ENCODE results near the gene LIG3.
"Not testable (repeated sequence)": the region's sequence is repeated elsewhere in the genome, so short reads cannot be mapped to it uniquely, and the experiment has no call there.

Gene LIG3

DNA sequence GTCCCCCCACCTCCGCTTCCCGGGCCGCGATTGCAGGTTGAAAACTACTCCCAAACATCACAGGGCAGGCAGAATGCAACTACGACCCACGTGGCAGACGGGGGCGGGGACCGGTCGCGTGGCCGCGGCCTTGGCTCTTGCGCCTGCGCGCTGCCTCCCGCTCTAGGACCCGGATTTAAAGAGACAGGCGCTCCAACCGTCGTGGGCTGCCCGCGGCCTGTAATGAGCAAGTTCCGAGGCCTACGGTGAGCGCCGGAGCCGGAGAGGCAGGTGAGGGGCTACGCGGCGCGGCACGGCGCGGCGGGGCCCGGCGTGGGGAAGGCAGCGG lies at the start of gene LIG3:
LIG3 (plus strand) TSS at position 160 of the 328 bp plus-strand sequence. CDS start 2,494 bp downstream, outside the sequence.
- peak; percentile 91 to 95 (median 92) for DNase-seq (ENCODE audit: low read depth in 2 of 3, low spot score in 1 of 3)

DNA sequence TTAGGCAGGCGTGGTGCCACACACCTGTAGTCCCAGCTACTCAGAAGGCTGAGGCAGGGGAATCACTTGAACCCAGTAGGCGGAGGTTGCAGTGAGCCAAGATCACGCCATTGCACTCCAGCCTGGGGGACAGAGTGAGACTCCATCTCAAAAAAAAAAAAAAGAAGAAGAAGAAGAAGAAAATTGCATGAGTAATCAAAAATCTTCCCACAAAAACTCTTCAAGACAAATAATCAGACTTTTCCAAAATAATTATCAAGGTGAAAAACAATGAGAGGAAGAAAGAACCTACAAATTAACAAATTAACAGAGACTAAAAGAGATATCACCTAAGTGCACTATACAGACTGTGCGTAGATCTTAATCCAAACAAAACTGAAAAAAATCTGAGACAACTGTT lies 29.5 kb upstream of the LIG3 start:
- DNase-seq (ENCODE audit: low read depth in 2 of 3, low spot score in 1 of 3) = not testable (repeated sequence)

DNA sequence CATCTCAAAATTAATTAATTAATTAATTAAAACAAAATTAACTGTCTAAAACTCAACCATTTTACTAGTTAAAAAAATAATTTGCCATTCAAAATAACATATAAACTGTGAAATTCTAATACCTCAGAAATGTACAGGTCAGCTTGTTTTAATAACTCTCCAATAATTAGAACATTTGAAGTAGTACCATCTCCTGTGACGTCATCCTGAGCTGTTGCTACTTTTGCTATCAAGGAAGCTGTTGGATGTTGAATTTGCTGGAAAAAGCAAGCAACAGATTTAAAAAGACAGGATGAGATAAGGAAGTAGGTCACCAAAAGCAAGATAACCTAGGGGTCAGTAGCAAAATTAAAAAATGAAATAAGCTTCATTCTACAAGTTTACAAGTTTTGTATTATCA lies 21.9 kb upstream of the LIG3 start:
- no peak for DNase-seq (ENCODE audit: low read depth in 2 of 3, low spot score in 1 of 3)

GRCh38 chr17:34961093-34961911 lies 19.0 kb upstream of the LIG3 start, which contains the start of the genes CCT6B and ZNF830:
CCT6B (minus strand) TSS chr17:34961460; CDS start chr17:34961393, 67 bp downstream.
ZNF830 (plus strand) TSS chr17:34961540; CDS start chr17:34961567, 27 bp downstream.
- peak; percentile 81 to 86 (median 84) for DNase-seq (ENCODE audit: low read depth in 2 of 3, low spot score in 1 of 3)

DNA sequence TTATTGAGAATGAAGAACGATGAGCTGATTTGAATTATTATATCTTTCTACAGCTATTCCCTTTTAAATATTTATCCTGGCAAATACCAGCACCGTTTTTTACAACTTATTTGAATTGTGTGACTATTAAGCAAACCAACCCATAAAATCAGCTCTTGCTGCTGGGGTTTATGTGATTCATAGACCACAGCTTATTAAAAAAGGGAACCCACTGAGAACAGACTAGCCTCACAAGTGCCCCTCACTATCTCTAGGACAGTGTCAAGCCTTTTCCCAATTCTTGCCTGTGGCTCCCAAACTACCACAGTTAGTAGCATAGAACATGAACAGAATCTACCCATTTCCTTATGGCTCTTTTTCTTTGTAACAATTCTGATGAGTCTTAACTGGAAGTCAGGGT lies 6.1 kb upstream of the LIG3 start:
- no peak for DNase-seq (ENCODE audit: low read depth in 2 of 3, low spot score in 1 of 3)

DNA sequence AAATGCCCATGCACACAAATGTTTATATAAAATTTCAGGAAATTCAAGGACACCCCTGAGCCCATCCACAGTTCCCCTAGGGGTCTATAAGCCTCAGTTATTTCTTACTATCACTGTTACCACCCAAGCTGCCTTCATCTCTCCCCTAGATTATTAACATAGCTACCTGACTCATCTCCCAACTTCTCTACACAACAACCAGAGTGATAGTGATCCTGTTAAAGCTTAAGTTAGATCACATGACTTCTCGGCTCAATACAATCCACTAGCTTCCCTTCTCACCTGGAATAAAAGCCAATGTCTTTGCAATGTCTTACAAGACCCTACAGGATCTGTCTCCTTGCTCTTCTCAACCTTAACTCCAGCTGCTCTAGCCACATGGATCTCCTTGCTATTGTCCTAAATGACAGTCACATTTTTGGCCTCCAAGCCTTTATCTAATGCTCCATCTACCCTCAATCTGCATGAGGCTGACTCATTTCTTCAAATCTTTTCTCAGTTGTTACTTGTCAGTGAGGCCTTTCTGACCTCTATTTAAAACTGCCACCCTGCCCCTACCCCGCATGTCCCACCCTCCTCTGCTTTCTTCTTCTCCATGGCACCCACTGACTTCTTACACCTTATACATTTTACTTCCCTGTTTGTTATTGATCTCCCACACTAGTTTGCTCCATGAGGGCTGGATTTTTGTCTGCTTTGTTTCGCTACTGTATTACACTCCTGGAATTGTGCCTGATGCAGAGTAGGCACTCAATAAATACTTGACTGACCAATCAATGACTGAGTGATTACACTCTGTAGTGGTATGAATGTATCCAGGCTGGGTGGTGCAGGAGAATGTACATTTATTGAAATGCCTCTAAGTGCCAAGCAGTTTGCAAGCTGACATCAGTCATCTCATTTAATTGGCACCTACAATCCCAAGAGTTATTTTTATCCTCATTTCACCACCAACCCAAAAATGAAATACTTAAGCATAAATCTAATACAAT lies 5.2 kb upstream of the LIG3 start:
- DNase-seq (ENCODE audit: low read depth in 2 of 3, low spot score in 1 of 3) = no peak

DNA sequence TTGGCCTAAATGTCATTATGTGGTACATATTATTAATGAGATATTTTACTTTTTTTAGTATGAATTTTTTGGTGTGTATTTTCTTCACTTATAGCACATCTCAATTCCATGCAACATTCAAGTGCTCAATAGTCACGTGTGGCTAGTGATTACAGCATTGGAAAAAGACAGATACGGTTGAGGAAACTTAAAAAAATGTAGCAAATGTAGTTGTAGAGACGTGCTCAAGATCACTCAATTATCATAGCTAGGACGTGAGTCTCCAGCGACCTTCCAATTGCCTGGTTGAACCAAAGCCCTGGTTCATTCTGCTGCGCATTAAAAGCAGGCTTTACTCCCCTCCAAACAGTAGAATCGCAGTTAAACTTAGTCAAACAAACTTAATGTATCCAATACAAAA lies 1.2 kb upstream of the LIG3 start:
- no peak for DNase-seq (ENCODE audit: low read depth in 2 of 3, low spot score in 1 of 3)

GRCh38 chr17:34979650-34980352 lies 511 bp upstream of the LIG3 start:
- DNase-seq (ENCODE audit: low read depth in 2 of 3, low spot score in 1 of 3) = no peak

GRCh38 chr17:34980681-34981537 lies 597 bp downstream of the LIG3 start:
- peak; percentile 35 to 47 (median 46) for DNase-seq (ENCODE audit: low read depth in 2 of 3, low spot score in 1 of 3)

GRCh38 chr17:34981538-34982241 lies 1.4 kb downstream of the LIG3 start:
- DNase-seq (ENCODE audit: low read depth in 2 of 3, low spot score in 1 of 3) = no peak

DNA sequence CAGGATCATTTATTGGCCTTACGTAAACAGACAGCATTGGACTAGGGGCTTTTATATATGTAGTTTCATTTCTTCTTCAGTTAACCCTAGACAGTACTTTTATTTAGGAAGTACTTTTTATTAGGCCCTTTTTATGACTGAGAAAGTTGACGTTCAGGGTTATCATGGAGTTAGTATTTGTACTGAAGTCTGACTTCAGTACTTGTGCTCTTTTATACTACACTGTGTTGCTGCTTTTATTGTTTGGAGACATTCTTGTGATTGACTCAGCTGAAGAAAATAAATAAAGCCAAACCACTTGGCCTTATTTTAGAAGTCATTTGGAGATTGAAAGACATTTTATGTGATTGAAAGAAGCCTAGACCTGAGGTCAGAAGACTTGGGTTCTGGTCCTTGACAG lies 6.9 kb downstream of the LIG3 start:
- DNase-seq (ENCODE audit: low read depth in 2 of 3, low spot score in 1 of 3) = no peak

- DNase-seq (ENCODE audit: low read depth in 2 of 3, low spot score in 1 of 3) = no peak
Measured at GRCh38 chr17:34988644-34989043, 8.3 kb downstream of the LIG3 start.

GRCh38 chr17:34989473-34989872 lies 9.2 kb downstream of the LIG3 start:
- no peak for DNase-seq (ENCODE audit: low read depth in 2 of 3, low spot score in 1 of 3)

GRCh38 chr17:34990921-34991365 lies 10.6 kb downstream of the LIG3 start:
- no peak for DNase-seq (ENCODE audit: low read depth in 2 of 3, low spot score in 1 of 3)

- no peak for DNase-seq (ENCODE audit: low read depth in 2 of 3, low spot score in 1 of 3)
Measured at GRCh38 chr17:34991606-34992005, 11.3 kb downstream of the LIG3 start.

GRCh38 chr17:34993031-34993430 lies 12.7 kb downstream of the LIG3 start:
- DNase-seq (ENCODE audit: low read depth in 2 of 3, low spot score in 1 of 3) = no peak

DNA sequence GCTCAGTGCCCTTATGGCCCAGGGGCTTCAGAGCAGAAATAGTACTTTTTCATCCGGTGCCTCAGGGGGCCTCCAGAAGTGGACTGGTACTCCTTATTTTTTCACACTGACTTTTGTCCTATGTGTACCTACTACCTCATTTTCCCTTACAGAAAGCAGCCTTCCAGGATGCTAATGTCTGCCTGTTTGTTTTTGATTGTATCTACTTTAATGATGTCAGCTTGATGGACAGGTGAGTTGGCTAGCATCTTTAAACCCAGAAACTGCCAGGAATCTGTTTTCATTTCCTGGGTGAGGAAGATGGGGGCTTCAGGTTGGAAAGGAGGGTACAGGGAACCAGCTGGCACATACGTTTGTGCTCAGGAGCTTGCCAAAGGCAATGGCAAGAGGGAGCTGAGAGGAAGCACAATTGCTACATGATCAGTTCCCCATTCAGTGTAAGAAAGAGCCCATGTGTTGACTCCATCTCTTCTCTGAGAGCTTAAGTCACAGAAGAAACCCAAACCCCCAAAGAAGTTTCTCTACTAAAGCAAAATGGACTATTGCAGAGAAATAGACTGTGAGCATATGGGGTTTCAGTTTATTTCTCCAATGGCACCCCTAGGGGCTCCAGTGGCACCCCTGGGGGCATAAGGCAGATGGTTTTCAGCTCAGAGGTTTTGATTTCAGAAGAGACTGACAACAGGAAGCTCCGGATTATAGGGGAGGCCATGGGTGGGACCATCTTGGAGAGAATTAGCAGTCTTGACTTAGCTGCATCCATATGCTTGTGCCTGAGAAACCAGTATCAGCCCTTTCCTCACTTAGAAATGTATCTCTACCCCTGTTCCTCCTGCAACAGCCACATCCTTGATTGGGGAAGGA lies 16.3 kb downstream of the LIG3 start:
- DNase-seq (ENCODE audit: low read depth in 2 of 3, low spot score in 1 of 3) = no peak

GRCh38 chr17:34997355-34997862 lies 17.1 kb downstream of the LIG3 start:
- no peak for DNase-seq (ENCODE audit: low read depth in 2 of 3, low spot score in 1 of 3)
